NCI-H345 treated with DMSO at 0.1 percent for 48 hours (cell line): Measurements from ENCODE around the gene EGFR.
A peak's percentile ranks its signal among the peaks of the same experiment; 100 is the strongest.

Source experiments
- DNase-seq: peaks from one replicate; lab custom pipeline; 2025; ENCODE audit not compliant: unreplicated experiment; lab: John Stamatoyannopoulos, UW

Gene EGFR

GRCh38 chr7:55142919-55143600 is 124.2 kb downstream of the EGFR start:
- no peak for DNase-seq

DNA sequence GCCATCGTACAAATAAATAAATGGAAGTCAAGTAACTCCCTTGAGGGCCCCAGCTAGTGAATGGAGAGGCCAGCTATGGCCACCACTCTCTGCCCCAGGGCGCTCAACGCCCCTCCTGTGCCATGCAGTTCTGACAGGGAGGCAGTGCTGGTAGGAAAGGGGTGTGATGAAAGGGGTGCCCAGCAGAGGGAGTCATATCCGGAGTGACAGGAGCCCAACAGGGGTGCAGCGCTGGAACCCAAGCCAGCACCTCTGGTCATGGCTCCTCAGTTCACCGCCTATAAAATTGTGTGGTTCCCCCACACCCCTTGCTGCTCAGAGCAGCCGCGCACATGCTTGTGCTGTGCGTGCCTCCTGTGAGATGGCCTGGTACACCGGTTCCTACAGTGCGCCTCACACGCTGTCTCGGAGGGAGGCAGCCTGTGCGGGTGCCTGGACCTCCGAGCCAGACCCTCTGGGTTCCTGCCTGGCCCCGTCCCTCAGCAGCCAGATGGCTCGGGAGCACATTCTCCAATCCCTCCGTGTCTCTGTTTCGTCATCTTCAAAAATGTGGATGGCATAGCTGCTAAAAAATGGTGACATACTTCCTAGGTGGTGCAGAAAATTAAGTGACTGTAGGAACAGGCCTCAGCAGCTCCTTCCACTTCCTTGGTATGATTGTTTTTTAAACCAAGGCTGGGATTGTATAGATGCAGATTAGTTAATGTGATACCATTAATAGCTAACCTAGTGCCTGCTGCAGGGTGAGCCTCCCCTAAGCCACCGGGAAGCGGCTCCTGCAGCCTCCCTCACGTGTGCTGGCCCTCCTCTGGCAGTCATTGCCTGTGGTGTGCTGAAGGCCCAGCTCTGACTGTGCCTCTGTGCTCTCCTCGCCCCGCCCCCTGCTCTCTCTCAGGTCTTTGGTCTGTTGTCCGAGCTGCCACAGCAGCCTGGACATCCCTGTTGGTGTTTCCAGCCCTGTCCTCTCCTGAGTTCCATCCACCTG is 125.8 kb downstream of the EGFR start:
- DNase-seq = no peak

GRCh38 chr7:55145606-55146005 is 126.8 kb downstream of the EGFR start:
- no peak for DNase-seq

- no peak for DNase-seq
These were observed 128.3 kb downstream of the EGFR start for GRCh38 chr7:55147101-55147500.

GRCh38 chr7:55147736-55148135 is 128.9 kb downstream of the EGFR start:
- no peak for DNase-seq

- DNase-seq = no peak
These were observed 129.8 kb downstream of the EGFR start for GRCh38 chr7:55148571-55148970.

- no peak for DNase-seq
These were observed 130.2 kb downstream of the EGFR start for GRCh38 chr7:55149001-55149400.

DNA sequence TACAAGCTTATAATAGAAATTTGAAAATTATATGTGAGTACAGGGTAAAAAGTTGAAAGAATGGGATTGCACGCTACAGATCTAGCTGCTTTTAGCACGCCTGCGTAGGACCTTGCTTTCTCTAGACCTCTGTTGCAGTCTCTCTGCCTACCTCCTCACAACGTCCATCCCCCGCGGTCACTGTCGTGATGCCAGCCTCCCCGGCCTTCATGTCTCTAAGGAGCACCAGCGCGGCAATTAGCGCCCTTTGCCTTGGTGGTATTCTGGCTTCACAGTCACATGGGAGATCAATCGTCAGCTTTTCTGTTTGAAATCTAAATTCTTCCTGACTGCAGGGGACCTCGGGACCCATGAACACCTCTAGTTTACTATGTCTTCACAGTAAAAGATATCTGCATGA is 131.3 kb downstream of the EGFR start:
- DNase-seq = no peak

DNA sequence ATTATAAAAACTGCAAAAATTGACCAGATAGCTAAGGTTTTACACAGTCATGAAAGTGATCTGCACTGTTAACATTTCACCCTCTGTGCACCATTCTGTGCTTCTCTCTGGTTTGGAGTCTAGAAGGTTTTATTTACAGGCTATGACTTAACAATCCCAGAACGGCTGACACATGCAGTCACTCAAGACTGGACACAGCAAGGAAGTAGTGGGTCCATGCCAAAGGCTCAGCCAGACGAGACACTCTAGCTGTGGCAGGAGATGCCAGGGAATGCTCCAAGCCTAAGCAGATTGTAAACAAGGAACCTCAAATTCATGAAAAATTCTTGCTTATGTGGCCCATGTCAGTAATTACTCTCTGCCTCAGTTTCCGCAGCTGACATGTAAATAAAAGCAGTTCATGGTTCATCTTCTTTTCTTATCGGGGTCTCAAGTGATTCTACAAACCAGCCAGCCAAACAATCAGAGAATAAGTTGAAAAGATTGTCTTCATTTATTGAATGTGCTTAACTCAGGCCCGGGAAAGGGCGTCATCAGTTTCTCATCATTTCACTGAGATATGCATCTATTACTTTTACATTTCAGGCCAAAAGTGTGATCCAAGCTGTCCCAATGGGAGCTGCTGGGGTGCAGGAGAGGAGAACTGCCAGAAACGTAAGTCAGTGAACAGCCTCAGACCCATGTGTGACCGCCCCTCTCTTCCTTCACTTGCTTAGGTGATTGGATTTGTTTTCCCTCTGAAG is 132.1 kb downstream of the EGFR start:
- DNase-seq = no peak

- no peak for DNase-seq
These were observed 133.7 kb downstream of the EGFR start for GRCh38 chr7:55152516-55152915.

DNA sequence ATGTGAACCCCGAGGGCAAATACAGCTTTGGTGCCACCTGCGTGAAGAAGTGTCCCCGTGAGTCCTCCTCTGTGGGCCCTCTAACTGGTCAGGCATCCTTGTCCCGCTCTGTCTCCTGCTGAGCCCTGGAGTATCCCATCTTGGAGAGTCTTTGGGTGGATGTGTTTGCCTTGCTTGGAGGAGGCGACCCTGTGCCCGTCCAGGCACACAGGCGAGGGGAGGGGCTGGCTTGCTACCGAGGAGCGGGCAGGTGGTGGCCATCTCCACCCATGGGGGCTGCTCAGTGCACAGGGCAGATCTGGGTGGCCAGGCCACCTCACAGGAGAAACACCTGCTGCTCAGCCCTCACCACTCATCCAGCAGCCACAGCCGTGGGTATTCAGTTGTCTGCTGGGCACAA is 135.3 kb downstream of the EGFR start:
- no peak for DNase-seq

DNA sequence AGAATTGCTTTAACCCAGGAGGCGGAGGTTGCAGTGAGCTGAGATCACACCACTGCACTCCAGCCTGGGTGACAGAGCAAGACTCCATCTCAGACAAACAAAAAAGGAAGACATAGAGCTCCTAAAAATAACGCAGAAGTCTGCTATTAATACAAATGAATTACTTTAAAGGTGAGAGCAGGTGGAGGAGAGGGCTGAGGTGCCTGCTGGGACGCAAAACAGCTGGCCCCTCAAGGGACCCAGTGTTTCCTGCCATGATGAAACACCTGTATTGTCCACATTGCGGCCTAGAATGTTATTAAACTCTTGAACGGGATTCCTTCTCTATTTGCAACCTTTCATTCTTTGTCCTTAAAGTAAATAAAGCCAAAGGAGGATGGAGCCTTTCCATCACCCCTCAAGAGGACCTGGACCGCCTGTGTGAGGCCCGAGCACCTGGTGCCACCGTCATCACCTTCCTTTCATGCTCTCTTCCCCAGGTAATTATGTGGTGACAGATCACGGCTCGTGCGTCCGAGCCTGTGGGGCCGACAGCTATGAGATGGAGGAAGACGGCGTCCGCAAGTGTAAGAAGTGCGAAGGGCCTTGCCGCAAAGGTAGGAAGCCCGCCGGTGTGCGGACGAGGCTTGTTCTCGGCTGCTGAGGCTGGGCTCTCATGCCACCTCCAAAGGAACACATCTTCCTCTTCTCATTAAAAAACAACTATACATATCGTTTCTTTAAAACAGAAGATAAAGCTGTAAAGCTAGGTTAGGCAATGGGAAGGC is 136.7 kb downstream of the EGFR start:
- DNase-seq = peak; percentile 54

- no peak for DNase-seq
These were observed 138.3 kb downstream of the EGFR start for GRCh38 chr7:55156919-55157763.

GRCh38 chr7:55157764-55158105 is 138.9 kb downstream of the EGFR start:
- DNase-seq = no peak

- DNase-seq = no peak
These were observed 139.9 kb downstream of the EGFR start for GRCh38 chr7:55158541-55159382.

GRCh38 chr7:55160539-55160938 is 141.7 kb downstream of the EGFR start:
- DNase-seq = no peak

- DNase-seq = no peak
These were observed 142.4 kb downstream of the EGFR start for GRCh38 chr7:55161154-55161687.

GRCh38 chr7:55162476-55162875 is 143.7 kb downstream of the EGFR start:
- DNase-seq = no peak

- DNase-seq = no peak
These were observed 144.9 kb downstream of the EGFR start for GRCh38 chr7:55163733-55164132.
